ENCODE results near the gene KAZALD1.

DNA sequence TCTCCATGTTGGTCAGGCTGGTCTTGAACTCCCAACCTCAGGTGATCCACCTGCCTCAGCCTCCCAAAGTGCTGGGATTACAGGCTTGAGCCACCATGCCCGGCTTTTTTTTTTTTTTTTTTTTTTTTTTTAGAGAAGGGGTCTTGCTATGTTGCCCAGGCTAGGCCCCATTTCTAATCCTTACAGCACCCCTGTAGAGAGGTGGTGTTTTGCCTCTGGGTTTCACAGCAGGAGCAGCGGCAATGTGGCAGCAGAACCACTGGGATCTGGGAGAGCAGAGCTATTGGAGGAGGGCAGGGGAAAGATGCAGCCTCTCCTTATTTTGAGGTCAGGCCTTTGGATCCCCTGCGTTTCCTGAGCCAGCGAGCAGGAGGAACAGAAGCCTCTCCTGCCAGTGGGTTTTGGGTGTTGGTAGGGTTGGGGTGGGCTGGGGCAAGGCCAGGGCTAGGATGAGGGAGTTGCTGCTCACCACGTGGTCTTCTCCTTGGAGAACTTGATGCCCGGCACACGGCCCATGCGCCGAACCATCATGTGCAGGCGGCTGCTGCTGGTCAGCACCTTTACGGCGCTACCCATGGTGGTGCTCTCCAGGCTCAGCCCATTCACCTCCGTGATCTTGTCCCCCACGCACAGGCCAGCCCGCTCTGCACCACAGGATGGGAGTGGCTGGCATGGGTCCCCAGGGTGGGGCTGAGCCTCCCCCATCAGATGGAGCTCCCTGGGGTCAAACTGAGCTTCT is 38.7 kb upstream of the KAZALD1 start:
- TF ChIP-seq, protein P1, sequence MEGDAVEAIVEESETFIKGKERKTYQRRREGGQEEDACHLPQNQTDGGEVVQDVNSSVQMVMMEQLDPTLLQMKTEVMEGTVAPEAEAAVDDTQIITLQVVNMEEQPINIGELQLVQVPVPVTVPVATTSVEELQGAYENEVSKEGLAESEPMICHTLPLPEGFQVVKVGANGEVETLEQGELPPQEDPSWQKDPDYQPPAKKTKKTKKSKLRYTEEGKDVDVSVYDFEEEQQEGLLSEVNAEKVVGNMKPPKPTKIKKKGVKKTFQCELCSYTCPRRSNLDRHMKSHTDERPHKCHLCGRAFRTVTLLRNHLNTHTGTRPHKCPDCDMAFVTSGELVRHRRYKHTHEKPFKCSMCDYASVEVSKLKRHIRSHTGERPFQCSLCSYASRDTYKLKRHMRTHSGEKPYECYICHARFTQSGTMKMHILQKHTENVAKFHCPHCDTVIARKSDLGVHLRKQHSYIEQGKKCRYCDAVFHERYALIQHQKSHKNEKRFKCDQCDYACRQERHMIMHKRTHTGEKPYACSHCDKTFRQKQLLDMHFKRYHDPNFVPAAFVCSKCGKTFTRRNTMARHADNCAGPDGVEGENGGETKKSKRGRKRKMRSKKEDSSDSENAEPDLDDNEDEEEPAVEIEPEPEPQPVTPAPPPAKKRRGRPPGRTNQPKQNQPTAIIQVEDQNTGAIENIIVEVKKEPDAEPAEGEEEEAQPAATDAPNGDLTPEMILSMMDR (IDR thresholded peaks at IDR 0.05) = no peak
- TF ChIP-seq POLR2A (IDR thresholded peaks at IDR 0.05) = no peak
